Activated B cell treated with CpG ODN at 0.5 μM for 24 hours (primary cell): ENCODE results near the gene SLCO1B1. TPM values are rescaled to one million over a fixed set of nuclear protein-coding genes. Genes with fewer than 3 reads are reported as not detected.
"Not testable (repeated sequence)": the region's sequence is repeated elsewhere in the genome, so short reads cannot be mapped to it uniquely, and the experiment has no call there.

Experiments used
- ATAC-seq: fragments of 200-7000 bp; cut with Tn5 transposase; one replicate; pipeline ENCODE4 v1.10.0; 2021; ENCODE audit warnings: low read depth, mild to moderate bottlenecking, moderate library complexity
- CTCF ChIA-PET: fragments of 350-600 bp; sonication (Branson Sonifier 250); formaldehyde crosslinking; loops from one replicate; lab custom pipeline; 2021; ENCODE audit warnings: antibody characterized with exemption; lab: Charles Lee
- POLR2A ChIA-PET: fragments of 350-600 bp; sonication (Branson Sonifier 250); formaldehyde crosslinking; loops from one replicate; lab custom pipeline; 2021; ENCODE audit warnings: antibody characterized with exemption; lab: Charles Lee
- DNase-seq: peaks from one replicate; pipeline ENCODE4 v3.0.0; 2022
- H3K27ac Mint-ChIP-seq: one replicate; pipeline ENCODE4 v1.8.0; 2020; ENCODE audit warnings: mixed read lengths
- H3K27me3 Mint-ChIP-seq: one replicate; pipeline ENCODE4 v1.8.0; 2021; ENCODE audit warnings: mixed read lengths
- H3K36me3 Mint-ChIP-seq: one replicate; pipeline ENCODE4 v1.8.0; 2021; ENCODE audit warnings: low read depth, mixed read lengths
- H3K4me1 Mint-ChIP-seq: one replicate; pipeline ENCODE4 v1.8.0; 2021; ENCODE audit warnings: mixed read lengths
- H3K4me3 Mint-ChIP-seq: one replicate; pipeline ENCODE4 v1.8.0; 2020; ENCODE audit warnings: mild to moderate bottlenecking, mixed read lengths
- H3K9me3 Mint-ChIP-seq: one replicate; pipeline ENCODE4 v1.8.0; 2020; ENCODE audit warnings: mixed read lengths
- CTCF ChIP-seq: fragments of 200-600 bp; IDR thresholded peaks from one replicate; pipeline ENCODE4 v1.8.0; 2022; ENCODE audit warnings: antibody characterized with exemption, mild to moderate bottlenecking
- intact Hi-C: fragments of 100-400 bp; cut with micrococcal nuclease; formaldehyde crosslinking; loops from one replicate; pipeline ENCODE4 v1.15.1; 2024
- total RNA-seq: library from RNA; stranded (reverse); gene quantifications from 2 replicates; pipeline ENCODE4 v1.2.3, GENCODE V29; 2022

Gene SLCO1B1
- not detected in 2 replicates for total RNA-seq

GRCh38 chr12:21130998-21131397 is at the start of gene SLCO1B1:
SLCO1B1 (plus strand) TSS chr12:21131194; CDS start chr12:21141575, 10,381 bp downstream.
- H3K9me3 Mint-ChIP-seq: peaks cover 4% of the 10 kb centered on the region
- H3K4me3 Mint-ChIP-seq: no peak within 1 kb of the TSS
- H3K27me3 Mint-ChIP-seq: no peaks in the 10 kb centered on the region
- H3K4me1 Mint-ChIP-seq: no peaks in the 10 kb centered on the region
- intact Hi-C loops: no loop called here
- ChIA-PET CTCF (no interaction called here), POLR2A (no interaction called here)
- ATAC-seq (no peak), DNase-seq (no peak)
- H3K27ac Mint-ChIP-seq: no peak within 1 kb of the TSS
- H3K36me3 Mint-ChIP-seq: no peaks in the 10 kb centered on the region
- no peak for TF ChIP-seq CTCF

GRCh38 chr12:21084753-21085152 is 46.2 kb upstream of the SLCO1B1 start:
- DNase-seq, CTCF ChIA-PET, H3K36me3 Mint-ChIP-seq, ATAC-seq, H3K27me3 Mint-ChIP-seq, H3K27ac Mint-ChIP-seq, POLR2A ChIA-PET, H3K9me3 Mint-ChIP-seq, intact Hi-C loops, H3K4me3 Mint-ChIP-seq, H3K4me1 Mint-ChIP-seq: not testable (repeated sequence)

DNA sequence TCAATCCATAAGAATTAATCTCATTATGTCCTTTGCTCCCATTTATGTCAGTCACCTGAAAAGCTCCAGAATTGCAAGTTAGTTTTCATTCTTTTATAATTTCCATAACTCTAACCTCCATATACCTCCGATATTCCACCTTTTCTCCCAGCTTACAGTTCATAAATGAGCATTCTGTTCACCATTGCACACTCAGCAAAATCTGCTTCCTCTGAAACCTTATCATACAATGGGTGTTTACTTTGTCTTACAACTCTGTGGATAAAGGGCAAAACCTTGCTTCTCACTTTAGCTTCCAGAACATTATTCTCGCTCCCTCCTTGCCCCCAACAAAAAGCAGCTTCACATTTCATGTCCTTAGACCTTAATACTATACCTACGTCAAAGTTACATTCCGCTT is 19.3 kb upstream of the SLCO1B1 start:
- Mint-ChIP-seq H3K36me3 (no peaks in the 10 kb centered on the region), H3K27ac (no peak overlapping the region), H3K4me3 (no peak overlapping the region), H3K4me1 (no peaks in the 10 kb centered on the region), H3K9me3 (no peaks in the 10 kb centered on the region), H3K27me3 (no peaks in the 10 kb centered on the region)
- CTCF ChIA-PET: no interaction called here
- ATAC-seq: no peak
- POLR2A ChIA-PET: no interaction called here
- intact Hi-C loops: no loop called here
- TF ChIP-seq CTCF: no peak
- DNase-seq: no peak

- Mint-ChIP-seq H3K4me1 (no peaks in the 10 kb centered on the region), H3K36me3 (no peaks in the 10 kb centered on the region), H3K4me3 (no peak overlapping the region), H3K27me3 (no peaks in the 10 kb centered on the region), H3K9me3 (peaks cover under 1% of the 10 kb centered on the region), H3K27ac (no peak overlapping the region)
- ChIA-PET POLR2A (no interaction called here), CTCF (no interaction called here)
- no peak for ATAC-seq
- intact Hi-C loops: no loop called here
- no peak for DNase-seq
- no peak for TF ChIP-seq CTCF
Measured at GRCh38 chr12:21113266-21113665, 17.7 kb upstream of the SLCO1B1 start.

GRCh38 chr12:21117995-21118394 is 13.0 kb upstream of the SLCO1B1 start:
- Mint-ChIP-seq H3K4me3 (no peak overlapping the region), H3K27ac (no peak overlapping the region), H3K36me3 (no peaks in the 10 kb centered on the region), H3K4me1 (no peaks in the 10 kb centered on the region), H3K27me3 (no peaks in the 10 kb centered on the region), H3K9me3 (peaks cover 5% of the 10 kb centered on the region)
- DNase-seq (no peak), ATAC-seq (no peak)
- ChIA-PET CTCF (no interaction called here), POLR2A (no interaction called here)
- intact Hi-C loops: no loop called here
- no peak for TF ChIP-seq CTCF

DNA sequence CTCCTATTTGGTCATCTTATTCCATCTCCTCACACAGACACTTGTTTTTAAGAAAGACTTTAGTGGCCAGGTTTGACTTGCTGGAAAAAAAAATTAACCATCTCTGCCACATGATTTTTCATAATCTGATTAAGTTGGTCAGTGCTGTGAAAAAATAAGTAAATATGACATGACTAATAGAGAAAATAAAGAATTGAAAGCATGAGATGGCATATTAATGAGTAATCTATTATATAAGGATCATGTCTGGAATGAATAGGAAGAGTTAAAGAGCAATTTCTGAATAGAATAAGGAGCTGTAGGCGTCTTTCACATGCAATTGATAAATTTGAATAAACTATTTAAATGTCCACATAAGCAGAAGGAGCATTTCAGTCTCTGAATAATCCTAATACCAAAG is 12.2 kb upstream of the SLCO1B1 start:
- no peak for TF ChIP-seq CTCF
- H3K27me3 Mint-ChIP-seq: no peaks in the 10 kb centered on the region
- no peaks in the 10 kb centered on the region for H3K36me3 Mint-ChIP-seq
- ChIA-PET POLR2A (no interaction called here), CTCF (no interaction called here)
- no peak overlapping the region for H3K27ac Mint-ChIP-seq
- H3K4me3 Mint-ChIP-seq: no peak overlapping the region
- DNase-seq (no peak), ATAC-seq (no peak)
- H3K4me1 Mint-ChIP-seq: no peaks in the 10 kb centered on the region
- peaks cover 5% of the 10 kb centered on the region for H3K9me3 Mint-ChIP-seq
- intact Hi-C loops: no loop called here
